H1 (cell line): ENCODE measurements around the gene OR51B4. TPM values are rescaled to one million over a fixed set of nuclear protein-coding genes. Genes with fewer than 3 reads are reported as not detected.

Source experiments
- CTCF ChIA-PET: fragments of 300-600 bp; sonication (Branson Sonifier 250); formaldehyde crosslinking; loops from one replicate; lab custom pipeline; 2021; ENCODE audit not compliant: partially characterized antibody; lab: Charles Lee
- POLR2A ChIA-PET: fragments of 300-600 bp; sonication (Branson Sonifier 250); formaldehyde crosslinking; loops from one replicate; lab custom pipeline; 2021; ENCODE audit warnings: inconsistent platforms; ENCODE audit not compliant: partially characterized antibody; lab: Charles Lee
- DNase-seq, 2 experiments: peaks; one replicate each; pipeline versions ENCODE4 v3.0.0 to v3.0.0-alpha.2; 2010 to 2022; ENCODE audit warnings: low spot score in 2 of 2, low read depth in 1 of 2, mixed read lengths in 1 of 2
- FAIRE-seq: peaks from 2 replicates; lab custom pipeline; 2011; peaks lifted over from hg19 to GRCh38; lab: Jason Lieb, UNC
- H2AFZ ChIP-seq: 2 replicates; pipeline ENCODE4 v1.8.1; 2012; ENCODE audit warnings: low read length, inconsistent platforms
- H2AK5ac ChIP-seq: 2 replicates; pipeline ENCODE4 v1.6.1; 2013; ENCODE audit warnings: low read depth, low read length
- H2BK120ac ChIP-seq: replicated peaks from 2 replicates; pipeline ENCODE3; 2013; ENCODE audit warnings: low read depth, low read length, inconsistent platforms
- H2BK12ac ChIP-seq: 2 replicates; pipeline ENCODE4 v1.6.1; 2013; ENCODE audit warnings: low read depth, low read length
- H2BK15ac ChIP-seq: 2 replicates; pipeline ENCODE4 v1.6.1; 2013; ENCODE audit warnings: low read length
- H2BK20ac ChIP-seq: 2 replicates; pipeline ENCODE4 v1.6.1; 2013; ENCODE audit warnings: low read length
- H2BK5ac ChIP-seq: 2 replicates; pipeline ENCODE4 v1.6.1; 2013; ENCODE audit warnings: low read depth, low read length
- H3K14ac ChIP-seq: 2 replicates; pipeline ENCODE4 v1.6.1; 2013; ENCODE audit warnings: inconsistent platforms; ENCODE audit not compliant: insufficient read length
- H3K18ac ChIP-seq: 2 replicates; pipeline ENCODE4 v1.6.1; 2013; ENCODE audit warnings: low read length; ENCODE audit errors: extremely low read depth
- H3K23ac ChIP-seq: 2 replicates; pipeline ENCODE4 v1.6.1; 2013; ENCODE audit warnings: inconsistent platforms; ENCODE audit not compliant: insufficient read length
- H3K23me2 ChIP-seq: 2 replicates; pipeline ENCODE4 v1.6.1; 2013; ENCODE audit warnings: low read depth, low read length
- H3K27ac ChIP-seq: 2 replicates; pipeline ENCODE4 v1.6.1; 2011; ENCODE audit warnings: low read depth, low read length, inconsistent platforms
- H3K27me3 ChIP-seq, 4 experiments: replicated peaks in 1 of 4; 1 replicate in 1 of 4; 2 replicates in 3 of 4; pipeline versions ENCODE4 v1.6.1 to v1.8.1; 2011 to 2013; ENCODE audit warnings: low read length in 3 of 4, mild to moderate bottlenecking in 3 of 4, inconsistent platforms in 2 of 4, mixed read lengths in 2 of 4, moderate library complexity in 1 of 4; ENCODE audit not compliant: control insufficient read depth in 3 of 4, insufficient read depth in 3 of 4; ENCODE audit errors: extremely low read depth in 1 of 4
- H3K36me3 ChIP-seq, 4 experiments: 2 replicates each; pipeline versions ENCODE4 v1.6.1 to v1.8.1; 2011 to 2013; ENCODE audit warnings: mild to moderate bottlenecking in 4 of 4, low read length in 3 of 4, moderate library complexity in 2 of 4, control low read depth in 1 of 4, inconsistent platforms in 1 of 4; ENCODE audit not compliant: insufficient read depth in 4 of 4, control insufficient read depth in 2 of 4
- H3K4ac ChIP-seq: replicated peaks from 2 replicates; pipeline ENCODE3; 2013; ENCODE audit warnings: low read length, low read depth, mixed read lengths, inconsistent platforms; ENCODE audit not compliant: insufficient read length
- H3K4me1 ChIP-seq, 4 experiments: replicated peaks in 1 of 4; 1 replicate in 1 of 4; 2 replicates in 3 of 4; pipeline versions ENCODE4 v1.6.1 to v1.8.1; 2011 to 2013; ENCODE audit warnings: low read length in 3 of 4, inconsistent platforms in 2 of 4, mixed read lengths in 1 of 4; ENCODE audit not compliant: insufficient read depth in 4 of 4, control insufficient read depth in 3 of 4
- H3K4me2 ChIP-seq, 2 experiments: 2 replicates each; pipeline versions ENCODE4 v1.6.1 to v1.8.1; 2011 to 2013; ENCODE audit warnings: low read depth in 2 of 2, low read length in 2 of 2, control low read depth in 1 of 2, inconsistent platforms in 1 of 2, mild to moderate bottlenecking in 1 of 2; ENCODE audit not compliant: insufficient read depth in 1 of 2
- H3K4me3 ChIP-seq, 4 experiments: fragments of 200-600, 300-600 bp in 1 of 4; sonication (generic), shearing (Covaris generic), sonication (Bioruptor Twin) in 1 of 4; 2 replicates each; pipeline versions ENCODE4 v1.5.1 to v1.8.1; 2011 to 2016; ENCODE audit warnings: low read length in 4 of 4, low read depth in 3 of 4, control low read depth in 2 of 4, inconsistent platforms in 2 of 4, mild to moderate bottlenecking in 2 of 4, mixed read lengths in 1 of 4, moderate library complexity in 1 of 4; ENCODE audit not compliant: insufficient read depth in 2 of 4; ENCODE audit errors: extremely low read depth in 1 of 4
- H3K56ac ChIP-seq: replicated peaks from 2 replicates; pipeline ENCODE3; 2013; ENCODE audit warnings: low read depth, mild to moderate bottlenecking, mixed read lengths, low read length, inconsistent platforms; ENCODE audit not compliant: insufficient read length
- H3K79me1 ChIP-seq: 2 replicates; pipeline ENCODE4 v1.6.1; 2013; ENCODE audit warnings: low read depth, low read length, control low read depth
- H3K79me2 ChIP-seq, 2 experiments: 2 replicates each; pipeline versions ENCODE4 v1.6.1 to v1.8.1; 2012 to 2013; ENCODE audit warnings: low read length in 2 of 2, mild to moderate bottlenecking in 2 of 2, inconsistent platforms in 1 of 2; ENCODE audit not compliant: insufficient read depth in 2 of 2, control insufficient read depth in 1 of 2
- H3K9ac ChIP-seq, 4 experiments: replicated peaks in 1 of 4; 1 replicate in 1 of 4; 2 replicates in 3 of 4; pipeline versions ENCODE4 v1.6.1 to v1.8.1; 2011 to 2013; ENCODE audit warnings: low read depth in 3 of 4, low read length in 3 of 4, control low read depth in 2 of 4, mild to moderate bottlenecking in 2 of 4, moderate library complexity in 2 of 4, inconsistent platforms in 1 of 4; ENCODE audit errors: extremely low read depth in 1 of 4
- H3K9me3 ChIP-seq, 2 experiments: 2 replicates each; pipeline versions ENCODE4 v1.6.1 to v1.8.1; 2012 to 2013; ENCODE audit warnings: mild to moderate bottlenecking in 2 of 2, moderate library complexity in 2 of 2, control low read depth in 1 of 2, inconsistent platforms in 1 of 2, low read depth in 1 of 2, low read length in 1 of 2, mixed read lengths in 1 of 2; ENCODE audit not compliant: insufficient read depth in 2 of 2
- H4K20me1 ChIP-seq, 2 experiments: replicated peaks in 1 of 2; 2 replicates each; pipeline versions ENCODE3 to v1.8.1; 2011 to 2013; ENCODE audit warnings: inconsistent platforms in 2 of 2, low read length in 2 of 2, mild to moderate bottlenecking in 1 of 2; ENCODE audit not compliant: insufficient read depth in 2 of 2, control insufficient read depth in 1 of 2
- H4K5ac ChIP-seq: 2 replicates; pipeline ENCODE4 v1.6.1; 2013; ENCODE audit warnings: low read length, low read depth, mixed read lengths, inconsistent platforms; ENCODE audit not compliant: insufficient read length
- H4K8ac ChIP-seq: 2 replicates; pipeline ENCODE4 v1.8.0; 2013; ENCODE audit warnings: mild to moderate bottlenecking, moderate library complexity, low read length, inconsistent platforms; ENCODE audit not compliant: insufficient read depth; ENCODE audit errors: extremely low read depth
- H4K91ac ChIP-seq: replicated peaks from 2 replicates; pipeline ENCODE3; 2013; ENCODE audit warnings: low read length, mixed read lengths, inconsistent platforms; ENCODE audit not compliant: insufficient read length
- EZH2 ChIP-seq: fragments of 200-600 bp; sonication (generic); IDR thresholded peaks from 2 replicates; pipeline ENCODE4 v1.7.1; 2012; ENCODE audit warnings: low read depth, mild to moderate bottlenecking, moderate library complexity, low read length, inconsistent platforms; ENCODE audit not compliant: severe bottlenecking
- FOSL1 ChIP-seq: IDR thresholded peaks from 2 replicates; pipeline ENCODE4 v1.6.1; 2011; ENCODE audit warnings: mild to moderate bottlenecking, low read depth, low read length, moderate library complexity; ENCODE audit not compliant: insufficient read depth
- GTF2F1 ChIP-seq: IDR thresholded peaks from 2 replicates; pipeline ENCODE4 v1.6.1; 2012; ENCODE audit warnings: low read depth, low read length, improper control_type of control experiment, borderline replicate concordance
- HDAC6 ChIP-seq: IDR thresholded peaks from one replicate; pipeline ENCODE4 v1.7.1; 2012; ENCODE audit warnings: low read depth, mild to moderate bottlenecking, inconsistent platforms, low read length, moderate library complexity
- KDM5A ChIP-seq: fragments of 200-600 bp; IDR thresholded peaks from 2 replicates; pipeline ENCODE4 v1.7.1; 2012; ENCODE audit warnings: mild to moderate bottlenecking, low read length, inconsistent platforms, mixed read lengths
- MAFK ChIP-seq: IDR thresholded peaks from 2 replicates; pipeline ENCODE4 v1.6.1; 2012; ENCODE audit warnings: low read depth, mild to moderate bottlenecking, improper control_type of control experiment, low read length
- SIN3A ChIP-seq, 2 experiments: IDR thresholded peaks in 1 of 2; conservative IDR thresholded peaks in 1 of 2; 2 replicates each; pipeline ENCODE4 v1.6.1; 2011 to 2012; ENCODE audit warnings: low read length in 2 of 2, improper control_type of control experiment in 1 of 2, low read depth in 1 of 2, mild to moderate bottlenecking in 1 of 2
- SIRT6 ChIP-seq: IDR thresholded peaks from one replicate; pipeline ENCODE4 v1.7.1; 2012; ENCODE audit warnings: low read length, inconsistent platforms
- WGBS, 2 experiments: shearing (Covaris generic) in 1 of 2; methylation state at CpG; one replicate each; pipeline versions ENCODE4 v1.1.6 to v1.1.7; 2013 to 2015; ENCODE audit warnings: low lambda C conversion rate in 2 of 2, mixed read lengths in 2 of 2, inconsistent platforms in 1 of 2, low coverage in 1 of 2, missing lambda C conversion rate in 1 of 2; ENCODE audit not compliant: insufficient replicate concordance in 2 of 2, insufficient coverage in 1 of 2, insufficient read length in 1 of 2; ENCODE audit errors: extremely low coverage in 1 of 2, missing lambda C conversion rate in 1 of 2; 5-methylcytosine and 5-hydroxymethylcytosine counted together
- polyA plus RNA-seq, 7 experiments: library from polyadenylated mRNA; depleted of rRNA in 3 of 7; stranded (reverse) in 5 of 7; unstranded in 2 of 7; fragments of >200 nt in 5 of 7; fragments of 200-250 nt in 2 of 7; gene quantifications; 1 replicate in 5 of 7; 2 replicates in 1 of 7; 4 replicates in 1 of 7; pipeline versions ENCODE4 v1.2.1 to v1.2.3, GENCODE V29; 2011 to 2013; ENCODE audit warnings: missing spikeins in 2 of 7, mixed read lengths in 2 of 7
- total RNA-seq: library from RNA; stranded (reverse); fragmentation: NEBNext Ultra II Directional; extraction: Animal tissue kit (Norgen Biotek cat#: 25700); gene quantifications from 2 replicates; pipeline ENCODE4 v1.2.1, GENCODE V29; 2021
- TF ChIP-seq, protein P1 (sequence below): IDR thresholded peaks from 2 replicates; pipeline ENCODE4 v1.6.1; 2012; ENCODE audit warnings: inconsistent platforms

Gene OR51B4
- total and polyA plus RNA-seq, 2 of the 8 experiments (the other 6 are each of a cell fraction or from before 2014, with no cell fraction given): not detected

DNA sequence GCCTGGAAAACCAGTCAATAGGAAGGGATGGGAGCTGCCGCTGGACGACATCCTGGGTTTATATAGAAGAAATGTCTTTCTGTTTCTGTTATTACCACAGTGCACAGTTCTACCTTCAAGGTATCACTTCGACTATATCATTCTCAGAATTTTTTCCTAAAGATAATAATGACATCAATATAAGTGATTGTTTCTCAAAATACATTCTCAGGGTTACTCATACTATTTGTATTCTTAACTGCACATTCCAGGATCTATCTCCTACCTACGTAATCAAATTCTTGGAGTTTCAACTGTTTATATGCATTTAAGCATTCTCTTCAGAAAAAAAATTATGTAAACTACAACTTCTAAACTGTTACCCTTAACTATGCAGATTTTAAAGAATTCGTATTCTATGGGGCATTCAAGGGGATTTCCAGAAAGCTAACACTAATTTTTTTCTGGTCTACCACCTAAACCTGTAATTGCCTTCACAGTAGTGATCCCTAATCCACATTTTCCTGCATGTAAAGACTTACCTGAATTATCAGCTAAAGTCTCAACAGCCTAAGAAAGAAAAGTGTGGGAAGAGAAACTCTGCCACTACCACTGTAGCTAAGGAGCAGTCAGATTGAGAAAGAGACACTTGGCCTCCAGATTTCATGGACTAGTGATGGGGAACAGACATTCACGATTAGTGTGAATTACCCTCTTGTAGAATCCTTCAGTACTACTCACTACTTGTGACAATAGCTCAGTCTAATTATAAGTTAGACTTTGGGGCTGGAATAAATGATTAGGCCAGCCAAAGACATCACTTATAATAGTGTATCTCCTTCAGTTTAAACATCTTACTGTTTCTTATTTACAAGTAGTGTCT, 42.0 kb upstream of the OR51B4 start, which contains the start of gene OR51B5:
TSS of gene OR51B5 (minus strand) at position 51 of the 862 bp plus-strand sequence. CDS start at position 51, 0 bp downstream.
- no peak for TF ChIP-seq HDAC6
- TF ChIP-seq, protein P1, sequence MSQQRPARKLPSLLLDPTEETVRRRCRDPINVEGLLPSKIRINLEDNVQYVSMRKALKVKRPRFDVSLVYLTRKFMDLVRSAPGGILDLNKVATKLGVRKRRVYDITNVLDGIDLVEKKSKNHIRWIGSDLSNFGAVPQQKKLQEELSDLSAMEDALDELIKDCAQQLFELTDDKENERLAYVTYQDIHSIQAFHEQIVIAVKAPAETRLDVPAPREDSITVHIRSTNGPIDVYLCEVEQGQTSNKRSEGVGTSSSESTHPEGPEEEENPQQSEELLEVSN: no peak
- TF ChIP-seq GTF2F1: no peak
- no peak for TF ChIP-seq SIRT6
- no peak for TF ChIP-seq KDM5A
- no peak for TF ChIP-seq FOSL1
- TF ChIP-seq SIN3A (conservative IDR thresholded peaks at IDR 0.05 in 1 of 2, IDR thresholded peaks at IDR 0.05 in 1 of 2; ENCODE audit: low read depth in 1 of 2, low read length in 2 of 2): no peak
- no peak for TF ChIP-seq EZH2
- TF ChIP-seq MAFK: no peak
- no peak for FAIRE-seq

More for the DNA sequence above, 42.0 kb upstream of the OR51B4 start, which contains the start of gene OR51B5:
- Histone ChIP-seq H3K27ac (no peak within 1 kb of the TSS), H3K56ac (no peak within 1 kb of the TSS), H3K23ac (no peak within 1 kb of the TSS), H2BK120ac (no peak within 1 kb of the TSS), H2BK20ac (no peak within 1 kb of the TSS), H3K27me3 (no peaks in the 10 kb centered on the region), H3K9ac (no peak within 1 kb of the TSS), H3K18ac (no peak within 1 kb of the TSS), H3K4ac (no peak within 1 kb of the TSS), H4K8ac (no peak within 1 kb of the TSS), H2AK5ac (no peak within 1 kb of the TSS), H2BK12ac (0 out of 2 replicates have a peak within 1 kb of the TSS, but pooled peaks have one; percentile 33), H3K4me3 (no peak within 1 kb of the TSS), H4K20me1 (no peaks in the 10 kb centered on the region), H3K9me3 (no peaks in the 10 kb centered on the region), H3K79me1 (no peaks in the 10 kb centered on the region), H4K5ac (no peak within 1 kb of the TSS), H2BK5ac (no peak within 1 kb of the TSS), H4K91ac (no peak within 1 kb of the TSS), H3K79me2 (no peaks in the 10 kb centered on the region), H2AFZ (no peak within 1 kb of the TSS), H3K4me2 (no peak within 1 kb of the TSS), H3K23me2 (no peaks in the 10 kb centered on the region), H3K4me1 (peaks cover 0 to 4% (median 2%) of the 10 kb centered on the region in 4 experiments; a peak in 1 of 7 replicates), H3K36me3 (no peaks in the 10 kb centered on the region), H2BK15ac (no peak within 1 kb of the TSS), H3K14ac (no peak within 1 kb of the TSS)
- DNase-seq: no peak
- ChIA-PET CTCF (interaction anchor here (0.6 to 2.7 kb wide), 4 partner anchors 18 to 573 kb away, joined by 3 to 8 read pairs (median 3); no protein-coding TSS in a partner anchor), POLR2A (no interaction called here)
- WGBS, 2 experiments: 85% methylated on average over 6 of the region's 6 CpGs; no CpG with 5 or more reads in 1 of the 2 experiments
